WTC11 (cell line): ENCODE measurements around the gene TNXB. TPM values are rescaled to one million over a fixed set of nuclear protein-coding genes. Genes with fewer than 3 reads are reported as not detected.

Experiments used
- ATAC-seq: fragments of 200-7000 bp; cut with Tn5 transposase; 2 replicates; pipeline ENCODE4 v1.10.0; 2021; ENCODE audit warnings: mild to moderate bottlenecking, moderate library complexity
- CTCF ChIA-PET: fragments of 300-600 bp; sonication (Branson Sonifier 250); formaldehyde crosslinking; loops from one replicate; lab custom pipeline; 2021; ENCODE audit warnings: antibody characterized with exemption; lab: Charles Lee
- POLR2A ChIA-PET: fragments of 350-600 bp; sonication (Branson Sonifier 250); formaldehyde crosslinking; loops from one replicate; lab custom pipeline; 2021; ENCODE audit warnings: antibody characterized with exemption; lab: Charles Lee
- DNase-seq: peaks from one replicate; pipeline ENCODE4 v3.0.0; 2021; ENCODE audit warnings: low spot score
- H3K27ac Mint-ChIP-seq: 2 replicates; pipeline ENCODE4 v1.8.0; 2021; ENCODE audit warnings: mixed read lengths
- H3K27me3 Mint-ChIP-seq: 2 replicates; pipeline ENCODE4 v1.8.0; 2021; ENCODE audit warnings: low read depth, mild to moderate bottlenecking, moderate library complexity, mixed read lengths
- H3K36me3 Mint-ChIP-seq: 2 replicates; pipeline ENCODE4 v1.8.0; 2021; ENCODE audit warnings: mixed read lengths
- H3K4me1 Mint-ChIP-seq: 2 replicates; pipeline ENCODE4 v1.8.0; 2022; ENCODE audit warnings: mixed read lengths
- H3K4me3 Mint-ChIP-seq: 2 replicates; pipeline ENCODE4 v1.8.0; 2021; ENCODE audit warnings: mild to moderate bottlenecking, moderate library complexity, mixed read lengths
- H3K9me3 Mint-ChIP-seq: 2 replicates; pipeline ENCODE4 v1.8.0; 2021; ENCODE audit warnings: mixed read lengths
- ARID4B ChIP-seq: sonication (generic); formaldehyde crosslinking; IDR thresholded peaks from 2 replicates; pipeline ENCODE4 v1.8.0; 2023; ENCODE audit warnings: missing genetic modification reagents, mild to moderate bottlenecking, borderline replicate concordance
- ATF3 ChIP-seq: sonication (generic); formaldehyde crosslinking; conservative IDR thresholded peaks from 2 replicates; pipeline ENCODE4 v1.8.1; 2022; ENCODE audit warnings: mild to moderate bottlenecking, missing genetic modification reagents
- EMX1 ChIP-seq: fragments of 250-450 bp; sonication (Bioruptor Pico); IDR thresholded peaks from 2 replicates; pipeline ENCODE4 v1.8.0; 2021; ENCODE audit warnings: mild to moderate bottlenecking
- FOXJ3 ChIP-seq: sonication (generic); formaldehyde crosslinking; IDR thresholded peaks from 2 replicates; pipeline ENCODE4 v1.9.0; 2021; ENCODE audit warnings: missing genetic modification reagents, mild to moderate bottlenecking, borderline replicate concordance
- GABPB1 ChIP-seq: sonication (generic); formaldehyde crosslinking; IDR thresholded peaks from 2 replicates; pipeline ENCODE4 v1.8.1; 2023; ENCODE audit warnings: mild to moderate bottlenecking, missing genetic modification reagents
- JAZF1 ChIP-seq: fragments of 250-450 bp; sonication (Bioruptor Pico); IDR thresholded peaks from 2 replicates; pipeline ENCODE4 v1.9.0; 2021; ENCODE audit warnings: moderate library complexity, mild to moderate bottlenecking, inconsistent platforms
- KAT7 ChIP-seq: sonication (generic); formaldehyde crosslinking; IDR thresholded peaks from 2 replicates; pipeline ENCODE4 v1.8.1; 2023; ENCODE audit warnings: missing genetic modification reagents, mild to moderate bottlenecking, borderline replicate concordance
- NFATC4 ChIP-seq: fragments of 250-450 bp; sonication (Bioruptor Pico); IDR thresholded peaks from 2 replicates; pipeline ENCODE4 v1.9.0; 2021; ENCODE audit warnings: mild to moderate bottlenecking
- NFE2L1 ChIP-seq: sonication (generic); formaldehyde crosslinking; IDR thresholded peaks from 2 replicates; pipeline ENCODE4 v1.8.1; 2023; ENCODE audit warnings: missing genetic modification reagents
- NR3C1 ChIP-seq: sonication (generic); formaldehyde crosslinking; conservative IDR thresholded peaks from 2 replicates; pipeline ENCODE4 v1.8.1; 2023; ENCODE audit warnings: low read depth, mild to moderate bottlenecking, missing genetic modification reagents
- PREB ChIP-seq: sonication (generic); formaldehyde crosslinking; IDR thresholded peaks from 2 replicates; pipeline ENCODE4 v1.8.1; 2022; ENCODE audit warnings: mild to moderate bottlenecking, missing genetic modification reagents, moderate library complexity, borderline replicate concordance
- RELA ChIP-seq: sonication (generic); formaldehyde crosslinking; IDR thresholded peaks from 2 replicates; pipeline ENCODE4 v1.8.1; 2022; ENCODE audit warnings: missing genetic modification reagents, mild to moderate bottlenecking, borderline replicate concordance
- SP1 ChIP-seq: sonication (generic); formaldehyde crosslinking; conservative IDR thresholded peaks from 2 replicates; pipeline ENCODE4 v1.8.1; 2022; ENCODE audit warnings: missing genetic modification reagents
- USF1 ChIP-seq: sonication (generic); formaldehyde crosslinking; IDR thresholded peaks from 2 replicates; pipeline ENCODE4 v1.8.0; 2022; ENCODE audit warnings: mild to moderate bottlenecking, missing genetic modification reagents
- ZNF219 ChIP-seq: sonication (generic); formaldehyde crosslinking; IDR thresholded peaks from 2 replicates; pipeline ENCODE4 v1.8.0; 2023; ENCODE audit warnings: missing genetic modification reagents, mild to moderate bottlenecking, borderline replicate concordance
- ZNF532 ChIP-seq: fragments of 250-450 bp; sonication (Bioruptor Pico); IDR thresholded peaks from 2 replicates; pipeline ENCODE4 v1.9.0; 2021; ENCODE audit warnings: mild to moderate bottlenecking, borderline replicate concordance
- ZNF671 ChIP-seq: fragments of 250-450 bp; sonication (Bioruptor Pico); IDR thresholded peaks from 2 replicates; pipeline ENCODE4 v1.8.0; 2021; ENCODE audit warnings: mild to moderate bottlenecking
- total RNA-seq: library from RNA; stranded (reverse); gene quantifications from 3 replicates; pipeline ENCODE4 v1.2.3, GENCODE V29; 2021

Gene TNXB
- total RNA-seq, 1 experiment from 2014 or later, result 6.4 TPM

GRCh38 chr6:32108727-32109113, 418 bp downstream of the TNXB start:
- no peaks in the 10 kb centered on the region for H3K36me3 Mint-ChIP-seq
- ATAC-seq, result no peak
- POLR2A ChIA-PET, result interaction anchor here (0.8 kb wide), 1 partner anchor 21 kb away, joined by 4 read pairs; the partner anchor contains the start of gene FKBPL
- H3K4me3 Mint-ChIP-seq, result no peak overlapping the region
- H3K4me1 Mint-ChIP-seq, result peaks cover 20% of the 10 kb centered on the region
- H3K9me3 Mint-ChIP-seq, result no peaks in the 10 kb centered on the region
- DNase-seq, result no peak
- TF ChIP-seq RELA (CRISPR knock-in tag), result no peak
- no peak for TF ChIP-seq FOXJ3 (CRISPR knock-in tag)
- no peak for TF ChIP-seq ATF3 (CRISPR knock-in tag)
- TF ChIP-seq PREB (CRISPR knock-in tag), result no peak
- TF ChIP-seq ZNF671 (CRISPR knock-in tag), result no peak
- no peak for TF ChIP-seq NR3C1
- TF ChIP-seq SP1 (CRISPR knock-in tag), result no peak
- no peak for TF ChIP-seq USF1 (CRISPR knock-in tag)
- no peak for TF ChIP-seq NFE2L1 (CRISPR knock-in tag)
- TF ChIP-seq, all 79 proteins: peak for 0
- no peak overlapping the region for H3K27ac Mint-ChIP-seq
- H3K27me3 Mint-ChIP-seq, result peaks cover 23% of the 10 kb centered on the region
- CTCF ChIA-PET, result interaction anchor here (1.3 to 3.4 kb wide), 7 partner anchors 9 to 61 kb away, joined by 5 to 20 read pairs (median 6); no protein-coding TSS in a partner anchor

- peak overlapping the region; percentile 14 for H3K4me3 Mint-ChIP-seq
- no peak for TF ChIP-seq JAZF1 (CRISPR knock-in tag)
- no peak for TF ChIP-seq GABPB1
- no peak for TF ChIP-seq ZNF219 (CRISPR knock-in tag)
- TF ChIP-seq EMX1 (CRISPR knock-in tag), result no peak
- TF ChIP-seq NFATC4, result no peak
- no peak for TF ChIP-seq ARID4B
- no peak for TF ChIP-seq KAT7 (CRISPR knock-in tag)
- no peak for TF ChIP-seq ZNF532 (CRISPR knock-in tag)
- ATAC-seq (peak; percentile 18), DNase-seq (no peak)
- CTCF ChIA-PET, result interaction anchor here (1.0 to 3.4 kb wide), 9 partner anchors 9 to 62 kb away, joined by 3 to 20 read pairs (median 6); no protein-coding TSS in a partner anchor
- H3K4me1 Mint-ChIP-seq, result peaks cover 20% of the 10 kb centered on the region
- POLR2A ChIA-PET, result interaction anchor here (0.8 kb wide), 1 partner anchor 22 kb away, joined by 4 read pairs; the partner anchor contains the start of gene FKBPL
- H3K27ac Mint-ChIP-seq, result no peak overlapping the region
- H3K9me3 Mint-ChIP-seq, result no peaks in the 10 kb centered on the region
- H3K27me3 Mint-ChIP-seq, result peaks cover 26% of the 10 kb centered on the region
- no peaks in the 10 kb centered on the region for H3K36me3 Mint-ChIP-seq
These were observed 977 bp downstream of the TNXB start for GRCh38 chr6:32108094-32108627.
